ENCODE measurements around the gene SLC8B1. TPM values are rescaled to one million over a fixed set of nuclear protein-coding genes. Genes with fewer than 3 reads are reported as not detected.
A peak's percentile ranks its signal among the peaks of the same experiment; 100 is the strongest.

The SLC8B1 gene
- polyA plus RNA-seq, 1 donor from 2014 or later, result 1.1 TPM

GRCh38 chr12:113359133-113359938 lies 24.4 kb upstream of the SLC8B1 start:
- Histone ChIP-seq H3F3A (ENCODE audit: insufficient read depth, low read length, poor library complexity, severe bottlenecking) (no peaks in the 10 kb centered on the region), H3K9me2 (ENCODE audit: insufficient read depth, low read length) (no peaks in the 10 kb centered on the region), H3K36me3 (ENCODE audit: insufficient read depth, low read length) (no peaks in the 10 kb centered on the region), H3K4me2 (ENCODE audit: low read length) (peak overlapping the region; percentile 71), H3K9ac (ENCODE audit: low read length) (peak overlapping the region; percentile 87), H3K79me2 (replicated peaks; ENCODE audit: insufficient read depth, low read length) (peaks cover 16% of the 10 kb centered on the region), H3K4me3 (ENCODE audit: low read length) (peak overlapping the region; percentile 93), H4K20me1 (ENCODE audit: insufficient read depth) (no peaks in the 10 kb centered on the region), H3K27me3 (ENCODE audit: insufficient read depth, low read depth, low read length) (no peaks in the 10 kb centered on the region), H3K9me3 (ENCODE audit: low read length) (no peaks in the 10 kb centered on the region), H3K27ac (ENCODE audit: low read length) (peak overlapping the region; percentile 42), H2AFZ (ENCODE audit: low read depth, low read length) (peak overlapping the region; percentile 67)
- TF ChIP-seq EP300 (conservative IDR thresholded peaks at IDR 0.05; ENCODE audit: poor library complexity, severe bottlenecking) (no peak), TAF1 (IDR thresholded peaks at IDR 0.05; ENCODE audit: low read depth) (no peak), POLR2AphosphoS5 (IDR thresholded peaks at IDR 0.05) (no peak), RAD21 (conservative IDR thresholded peaks at IDR 0.05) (no peak), EZH2 (IDR thresholded peaks at IDR 0.05; ENCODE audit: borderline replicate concordance, insufficient read depth, low read length, poor library complexity, severe bottlenecking) (no peak), SMC3 (conservative IDR thresholded peaks at IDR 0.05; ENCODE audit: poor library complexity) (no peak), MXI1 (conservative IDR thresholded peaks at IDR 0.05; ENCODE audit: poor library complexity, severe bottlenecking) (no peak)
- TF ChIP-seq, protein P1, sequence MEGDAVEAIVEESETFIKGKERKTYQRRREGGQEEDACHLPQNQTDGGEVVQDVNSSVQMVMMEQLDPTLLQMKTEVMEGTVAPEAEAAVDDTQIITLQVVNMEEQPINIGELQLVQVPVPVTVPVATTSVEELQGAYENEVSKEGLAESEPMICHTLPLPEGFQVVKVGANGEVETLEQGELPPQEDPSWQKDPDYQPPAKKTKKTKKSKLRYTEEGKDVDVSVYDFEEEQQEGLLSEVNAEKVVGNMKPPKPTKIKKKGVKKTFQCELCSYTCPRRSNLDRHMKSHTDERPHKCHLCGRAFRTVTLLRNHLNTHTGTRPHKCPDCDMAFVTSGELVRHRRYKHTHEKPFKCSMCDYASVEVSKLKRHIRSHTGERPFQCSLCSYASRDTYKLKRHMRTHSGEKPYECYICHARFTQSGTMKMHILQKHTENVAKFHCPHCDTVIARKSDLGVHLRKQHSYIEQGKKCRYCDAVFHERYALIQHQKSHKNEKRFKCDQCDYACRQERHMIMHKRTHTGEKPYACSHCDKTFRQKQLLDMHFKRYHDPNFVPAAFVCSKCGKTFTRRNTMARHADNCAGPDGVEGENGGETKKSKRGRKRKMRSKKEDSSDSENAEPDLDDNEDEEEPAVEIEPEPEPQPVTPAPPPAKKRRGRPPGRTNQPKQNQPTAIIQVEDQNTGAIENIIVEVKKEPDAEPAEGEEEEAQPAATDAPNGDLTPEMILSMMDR (IDR thresholded peaks at IDR 0.05; ENCODE audit: poor library complexity, severe bottlenecking), result no peak
- TF ChIP-seq, protein P2, sequence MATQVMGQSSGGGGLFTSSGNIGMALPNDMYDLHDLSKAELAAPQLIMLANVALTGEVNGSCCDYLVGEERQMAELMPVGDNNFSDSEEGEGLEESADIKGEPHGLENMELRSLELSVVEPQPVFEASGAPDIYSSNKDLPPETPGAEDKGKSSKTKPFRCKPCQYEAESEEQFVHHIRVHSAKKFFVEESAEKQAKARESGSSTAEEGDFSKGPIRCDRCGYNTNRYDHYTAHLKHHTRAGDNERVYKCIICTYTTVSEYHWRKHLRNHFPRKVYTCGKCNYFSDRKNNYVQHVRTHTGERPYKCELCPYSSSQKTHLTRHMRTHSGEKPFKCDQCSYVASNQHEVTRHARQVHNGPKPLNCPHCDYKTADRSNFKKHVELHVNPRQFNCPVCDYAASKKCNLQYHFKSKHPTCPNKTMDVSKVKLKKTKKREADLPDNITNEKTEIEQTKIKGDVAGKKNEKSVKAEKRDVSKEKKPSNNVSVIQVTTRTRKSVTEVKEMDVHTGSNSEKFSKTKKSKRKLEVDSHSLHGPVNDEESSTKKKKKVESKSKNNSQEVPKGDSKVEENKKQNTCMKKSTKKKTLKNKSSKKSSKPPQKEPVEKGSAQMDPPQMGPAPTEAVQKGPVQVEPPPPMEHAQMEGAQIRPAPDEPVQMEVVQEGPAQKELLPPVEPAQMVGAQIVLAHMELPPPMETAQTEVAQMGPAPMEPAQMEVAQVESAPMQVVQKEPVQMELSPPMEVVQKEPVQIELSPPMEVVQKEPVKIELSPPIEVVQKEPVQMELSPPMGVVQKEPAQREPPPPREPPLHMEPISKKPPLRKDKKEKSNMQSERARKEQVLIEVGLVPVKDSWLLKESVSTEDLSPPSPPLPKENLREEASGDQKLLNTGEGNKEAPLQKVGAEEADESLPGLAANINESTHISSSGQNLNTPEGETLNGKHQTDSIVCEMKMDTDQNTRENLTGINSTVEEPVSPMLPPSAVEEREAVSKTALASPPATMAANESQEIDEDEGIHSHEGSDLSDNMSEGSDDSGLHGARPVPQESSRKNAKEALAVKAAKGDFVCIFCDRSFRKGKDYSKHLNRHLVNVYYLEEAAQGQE (IDR thresholded peaks at IDR 0.05; ENCODE audit: borderline replicate concordance), result no peak

DNA sequence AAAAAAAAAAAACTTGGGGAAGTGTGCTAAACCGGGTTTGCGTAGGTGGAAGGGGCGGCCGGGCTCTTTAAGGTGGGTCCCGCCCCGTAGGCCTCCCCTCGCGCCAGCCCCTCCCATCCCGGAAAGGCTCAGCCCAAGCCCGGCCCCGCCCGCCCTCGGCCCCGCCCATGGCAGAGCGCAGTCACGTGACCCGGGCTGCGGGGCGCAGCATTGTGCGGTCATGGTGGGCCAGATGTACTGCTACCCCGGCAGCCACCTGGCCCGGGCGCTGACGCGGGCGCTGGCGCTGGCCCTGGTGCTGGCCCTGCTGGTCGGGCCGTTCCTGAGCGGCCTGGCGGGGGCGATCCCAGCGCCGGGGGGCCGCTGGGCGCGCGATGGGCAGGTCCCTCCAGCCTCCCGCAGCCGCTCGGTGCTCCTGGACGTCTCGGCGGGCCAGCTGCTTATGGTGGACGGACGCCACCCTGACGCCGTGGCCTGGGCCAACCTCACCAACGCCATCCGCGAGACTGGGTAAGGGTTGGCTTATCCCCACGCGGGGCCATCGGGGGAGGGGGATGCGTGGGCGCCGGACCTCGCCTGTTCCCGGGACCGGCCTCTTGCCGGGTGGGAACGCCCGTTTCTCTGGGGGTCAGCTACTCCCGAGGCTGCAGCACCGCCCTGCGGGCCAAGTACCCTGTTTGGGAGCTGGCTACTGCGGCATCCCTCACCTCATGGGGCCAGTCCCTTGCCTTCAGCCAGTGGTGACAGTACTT lies 23.6 kb upstream of the SLC8B1 start, which contains the start of gene PLBD2:
PLBD2 (plus strand) TSS at position 207 of the 752 bp plus-strand sequence; CDS start at position 221, 14 bp downstream.
- Histone ChIP-seq H4K20me1 (ENCODE audit: insufficient read depth) (no peaks in the 10 kb centered on the region), H3K27ac (ENCODE audit: low read length) (peak within 1 kb of the TSS; percentile 42), H3K4me3 (ENCODE audit: low read length) (peak within 1 kb of the TSS; percentile 93), H3K9ac (ENCODE audit: low read length) (peak within 1 kb of the TSS; percentile 87), H3K27me3 (ENCODE audit: insufficient read depth, low read depth, low read length) (no peaks in the 10 kb centered on the region), H3K4me2 (ENCODE audit: low read length) (peak within 1 kb of the TSS; percentile 71), H3K36me3 (ENCODE audit: insufficient read depth, low read length) (no peaks in the 10 kb centered on the region), H3K79me2 (replicated peaks; ENCODE audit: insufficient read depth, low read length) (peaks cover 16% of the 10 kb centered on the region), H2AFZ (ENCODE audit: low read depth, low read length) (peak within 1 kb of the TSS; percentile 67), H3K9me3 (ENCODE audit: low read length) (no peaks in the 10 kb centered on the region), H3K9me2 (ENCODE audit: insufficient read depth, low read length) (no peaks in the 10 kb centered on the region), H3F3A (ENCODE audit: insufficient read depth, low read length, poor library complexity, severe bottlenecking) (no peaks in the 10 kb centered on the region)
- peak; percentile 26 for TF ChIP-seq EP300 (conservative IDR thresholded peaks at IDR 0.05; ENCODE audit: poor library complexity, severe bottlenecking)
- peak; percentile 88 for TF ChIP-seq POLR2AphosphoS5 (IDR thresholded peaks at IDR 0.05)
- peak; percentile 30 for TF ChIP-seq TAF1 (IDR thresholded peaks at IDR 0.05; ENCODE audit: low read depth)
- TF ChIP-seq RAD21 (conservative IDR thresholded peaks at IDR 0.05), result no peak
- peak; percentile 31 for TF ChIP-seq SMC3 (conservative IDR thresholded peaks at IDR 0.05; ENCODE audit: poor library complexity)
- TF ChIP-seq, protein P2 (IDR thresholded peaks at IDR 0.05; ENCODE audit: borderline replicate concordance), result peak; percentile 64
- TF ChIP-seq MXI1 (conservative IDR thresholded peaks at IDR 0.05; ENCODE audit: poor library complexity, severe bottlenecking), result peak; percentile 87
- TF ChIP-seq, protein P1 (IDR thresholded peaks at IDR 0.05; ENCODE audit: poor library complexity, severe bottlenecking), result no peak

Data from neural cell (in vitro differentiated cells).